AG09319 (cell line): ENCODE measurements around the gene CDK15.

Experiments
- DNase-seq: peaks from one replicate; pipeline ENCODE4 v3.0.0-alpha.2; 2010; ENCODE audit warnings: low read depth; ENCODE audit errors: extremely low read depth
- TF ChIP-seq, protein P1 (sequence below): IDR thresholded peaks from 2 replicates; pipeline ENCODE4 v1.5.1; 2011; ENCODE audit warnings: low read depth, mild to moderate bottlenecking, inconsistent platforms, low read length, moderate library complexity

The CDK15 gene

GRCh38 chr2:201872591-201872990 is 66.3 kb downstream of the CDK15 start:
- TF ChIP-seq, protein P1, sequence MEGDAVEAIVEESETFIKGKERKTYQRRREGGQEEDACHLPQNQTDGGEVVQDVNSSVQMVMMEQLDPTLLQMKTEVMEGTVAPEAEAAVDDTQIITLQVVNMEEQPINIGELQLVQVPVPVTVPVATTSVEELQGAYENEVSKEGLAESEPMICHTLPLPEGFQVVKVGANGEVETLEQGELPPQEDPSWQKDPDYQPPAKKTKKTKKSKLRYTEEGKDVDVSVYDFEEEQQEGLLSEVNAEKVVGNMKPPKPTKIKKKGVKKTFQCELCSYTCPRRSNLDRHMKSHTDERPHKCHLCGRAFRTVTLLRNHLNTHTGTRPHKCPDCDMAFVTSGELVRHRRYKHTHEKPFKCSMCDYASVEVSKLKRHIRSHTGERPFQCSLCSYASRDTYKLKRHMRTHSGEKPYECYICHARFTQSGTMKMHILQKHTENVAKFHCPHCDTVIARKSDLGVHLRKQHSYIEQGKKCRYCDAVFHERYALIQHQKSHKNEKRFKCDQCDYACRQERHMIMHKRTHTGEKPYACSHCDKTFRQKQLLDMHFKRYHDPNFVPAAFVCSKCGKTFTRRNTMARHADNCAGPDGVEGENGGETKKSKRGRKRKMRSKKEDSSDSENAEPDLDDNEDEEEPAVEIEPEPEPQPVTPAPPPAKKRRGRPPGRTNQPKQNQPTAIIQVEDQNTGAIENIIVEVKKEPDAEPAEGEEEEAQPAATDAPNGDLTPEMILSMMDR: no peak
- no peak for DNase-seq

DNA sequence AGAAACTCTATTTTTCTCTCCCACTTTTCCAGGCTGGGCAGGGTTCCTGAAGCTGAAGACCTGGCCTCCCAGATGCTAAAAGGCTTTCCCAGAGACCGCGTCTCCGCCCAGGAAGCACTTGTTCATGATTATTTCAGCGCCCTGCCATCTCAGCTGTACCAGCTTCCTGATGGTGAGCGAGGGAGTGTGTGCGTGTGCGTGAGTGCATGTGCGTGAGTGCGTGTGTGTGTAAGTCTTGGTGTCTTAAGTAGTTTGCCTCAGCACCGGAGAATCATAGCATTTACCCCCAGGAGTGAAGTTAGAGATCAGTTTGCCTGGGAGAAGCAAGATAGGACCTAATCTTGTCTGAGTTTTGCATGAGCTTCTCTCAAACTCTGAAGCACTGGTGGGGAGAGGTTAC is 73.7 kb downstream of the CDK15 start:
- no peak for DNase-seq
- TF ChIP-seq, protein P1: no peak

DNA sequence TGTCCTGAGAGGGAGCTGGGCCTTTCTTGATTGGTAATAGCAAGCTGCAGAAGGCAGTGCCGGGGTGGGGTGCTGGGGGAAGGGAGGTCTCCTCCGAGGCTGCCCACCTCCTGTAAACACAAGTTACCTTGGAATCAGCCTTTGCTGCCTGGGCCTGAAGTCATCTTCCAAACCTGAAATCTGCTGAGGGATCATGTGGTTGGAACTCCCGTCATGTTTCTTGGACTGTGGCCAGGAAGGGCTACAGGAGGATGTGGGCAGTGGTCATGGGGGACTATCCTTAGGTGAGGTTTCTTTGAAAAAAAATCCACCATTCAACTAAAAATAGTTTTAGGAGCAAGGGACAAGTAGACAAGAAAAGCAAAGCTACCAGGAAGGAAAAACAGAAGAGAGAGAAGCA is 74.2 kb downstream of the CDK15 start:
- TF ChIP-seq, protein P1: no peak
- no peak for DNase-seq

- no peak for DNase-seq
- TF ChIP-seq, protein P1: no peak
These were observed 74.8 kb downstream of the CDK15 start for GRCh38 chr2:201880993-201881611.

GRCh38 chr2:201881741-201882140 is 75.4 kb downstream of the CDK15 start:
- no peak for DNase-seq
- TF ChIP-seq, protein P1: no peak

DNA sequence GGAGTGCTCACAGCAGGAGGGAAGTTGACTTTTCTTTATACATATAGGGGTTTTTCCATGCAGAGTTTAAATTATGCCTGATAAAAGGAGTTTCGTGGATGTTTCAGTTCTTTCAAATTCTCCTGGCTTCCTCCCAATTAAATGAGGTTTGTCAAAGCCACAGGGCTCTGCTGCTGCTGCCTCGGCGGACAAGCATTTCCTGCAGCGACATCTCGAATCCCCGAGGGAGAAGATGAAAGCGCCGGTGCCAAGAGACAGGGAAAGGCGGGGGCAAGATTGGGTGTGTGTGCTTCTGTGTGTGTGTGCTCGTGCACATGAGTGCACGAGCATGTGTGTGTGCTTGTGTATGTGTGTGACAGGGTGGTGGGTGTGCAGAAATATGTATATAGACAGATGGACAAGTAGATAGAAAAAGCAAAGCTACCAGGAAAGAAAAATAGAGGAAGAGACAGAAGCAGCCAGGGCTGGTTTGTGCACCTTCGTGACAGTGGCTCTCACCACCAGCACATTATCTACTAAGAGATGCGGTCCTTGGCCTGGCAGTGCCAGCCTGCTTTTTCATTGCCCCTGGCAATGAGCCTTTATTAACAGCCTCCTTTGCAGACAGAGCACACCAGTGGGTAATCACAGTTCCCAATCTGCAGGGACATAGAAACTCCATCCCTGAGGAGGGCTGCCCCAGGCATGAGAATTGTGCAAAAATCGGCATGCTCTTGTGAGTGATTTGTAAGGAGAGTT is 76.2 kb downstream of the CDK15 start:
- no peak for DNase-seq
- TF ChIP-seq, protein P1: no peak

GRCh38 chr2:201883606-201884369 is 77.5 kb downstream of the CDK15 start:
- no peak for DNase-seq
- TF ChIP-seq, protein P1: no peak
